DLD1 (cell line): ENCODE data around the gene CSF2.

Experiments used
- in situ Hi-C: cut with HindIII; loops from 2 replicates; pipeline ENCODE4 v1.10.0; 2017; ENCODE audit warnings: low sequenced_read_pairs

CSF2 gene

DNA sequence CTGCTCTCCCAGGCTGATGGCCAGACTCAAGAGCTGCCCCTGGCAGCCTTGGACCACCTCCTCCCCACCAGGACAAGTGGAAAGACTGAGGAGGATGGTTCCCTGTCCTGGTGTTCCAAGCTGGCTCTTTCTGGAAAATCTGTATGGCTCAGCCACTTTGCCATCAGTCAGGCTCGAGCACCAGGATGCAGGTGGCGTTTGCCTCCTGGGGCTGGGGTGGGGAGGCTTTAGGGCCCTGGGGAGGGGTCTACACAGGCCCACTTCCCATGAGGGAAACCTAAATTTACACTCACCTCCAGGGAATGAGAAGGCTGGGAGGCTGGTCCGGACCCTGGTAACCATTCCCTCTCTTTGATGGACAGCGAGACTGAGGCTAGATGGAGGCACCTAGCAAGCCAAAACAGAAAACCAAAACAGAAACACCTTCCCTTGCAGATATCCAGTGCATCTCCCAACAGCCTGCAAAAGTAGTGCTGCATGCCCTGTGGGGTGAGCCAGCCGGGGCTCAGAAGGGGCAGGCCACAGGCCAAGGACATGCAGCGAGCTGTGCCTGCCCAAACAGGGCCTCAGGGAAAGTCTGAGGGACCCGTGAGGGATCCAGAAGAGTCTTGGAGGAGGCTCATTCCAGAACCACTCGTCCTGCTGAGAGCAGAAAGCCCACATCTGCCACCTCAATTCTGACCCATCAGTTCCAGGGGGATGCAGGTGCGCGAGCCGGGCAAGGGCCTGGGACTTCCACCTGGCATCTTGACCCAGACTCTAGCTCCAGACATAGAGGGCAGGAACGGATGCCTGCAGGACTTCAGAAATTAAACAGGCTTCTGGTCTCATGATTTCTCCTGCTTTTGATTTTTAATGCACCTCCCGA lies 5.4 kb upstream of the CSF2 start:
- in situ Hi-C loops: no loop called here

DNA sequence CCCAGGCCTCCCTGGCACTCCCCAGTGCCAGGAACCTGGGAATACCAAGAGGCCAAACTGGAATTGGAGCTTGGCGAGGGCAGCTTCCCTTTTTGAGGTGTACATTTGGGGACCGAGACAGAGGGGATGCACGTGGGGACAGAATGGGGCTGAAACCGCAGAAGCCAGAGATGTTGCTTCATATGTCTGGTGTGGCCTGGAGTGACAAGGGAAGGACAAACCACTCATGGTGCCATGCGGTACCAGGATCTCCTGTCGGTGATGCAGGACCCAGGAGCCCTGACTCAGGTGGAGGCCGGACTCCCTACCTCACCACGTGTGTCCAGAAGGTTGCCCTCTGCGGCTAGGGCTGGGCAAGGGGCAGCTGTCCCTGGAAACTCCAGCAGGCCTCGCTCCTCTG lies 4.0 kb upstream of the CSF2 start:
- in situ Hi-C loops: no loop called here

DNA sequence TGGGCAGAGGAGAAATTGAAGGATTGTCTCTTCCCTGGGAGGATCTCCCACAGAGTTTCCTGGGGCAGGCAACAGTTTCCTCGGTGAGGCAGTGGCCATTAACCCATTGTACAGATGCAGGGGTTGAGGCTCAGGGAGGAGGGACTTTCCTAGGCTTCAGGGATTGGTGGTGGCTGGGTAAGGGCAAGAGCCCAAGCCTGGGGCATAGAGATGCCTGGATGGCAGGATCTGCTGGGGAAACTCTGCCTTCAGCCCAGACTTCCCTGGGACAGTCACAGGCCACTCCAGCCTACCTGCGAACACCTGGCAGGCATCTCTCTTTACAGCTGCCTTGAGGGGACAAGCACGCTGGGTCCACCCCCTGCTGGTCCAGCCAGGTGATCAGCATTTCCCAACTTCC lies 3.6 kb upstream of the CSF2 start:
- in situ Hi-C loops: no loop called here

DNA sequence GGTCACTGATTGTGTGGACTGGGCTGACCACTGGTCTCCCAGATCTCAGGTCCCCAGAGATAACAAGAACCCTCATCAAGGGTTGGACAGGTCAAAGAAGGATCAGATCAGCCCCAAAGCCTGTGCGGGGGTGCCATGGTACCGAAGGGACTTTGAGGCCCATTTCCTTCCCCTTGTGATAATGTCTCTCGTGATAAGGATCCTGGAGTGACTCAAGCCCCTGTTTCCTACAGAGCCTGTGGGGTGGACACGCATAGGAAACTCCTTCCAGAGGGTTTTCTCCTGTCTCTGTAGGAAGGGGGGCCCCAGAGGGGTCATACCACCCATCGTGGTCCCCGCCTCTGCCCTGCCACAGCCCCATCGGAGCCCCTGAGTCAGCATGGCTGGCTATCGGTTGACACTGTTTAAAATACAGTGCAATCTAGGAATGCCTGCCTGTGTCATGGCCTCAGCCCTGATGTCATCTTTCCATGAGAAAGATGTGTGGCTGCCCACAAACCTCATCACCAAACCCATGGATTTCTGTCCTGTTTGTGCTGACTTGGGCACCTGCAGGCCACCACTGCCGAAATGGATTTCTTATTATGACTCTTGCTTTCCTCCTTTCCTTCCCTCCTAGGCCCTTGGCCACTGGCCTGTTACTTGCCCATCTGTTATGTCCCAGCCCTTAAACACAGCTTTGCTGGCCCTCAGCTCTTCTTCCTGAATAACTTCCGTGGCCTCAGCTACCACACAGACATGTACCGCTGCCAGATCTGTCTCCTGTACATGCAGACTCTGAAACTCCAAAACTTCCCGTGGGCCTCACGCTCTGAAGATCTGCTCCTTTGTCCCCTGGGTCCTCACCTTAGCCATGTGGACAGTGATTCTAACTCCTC lies 2.9 kb upstream of the CSF2 start:
- in situ Hi-C loops: no loop called here

DNA sequence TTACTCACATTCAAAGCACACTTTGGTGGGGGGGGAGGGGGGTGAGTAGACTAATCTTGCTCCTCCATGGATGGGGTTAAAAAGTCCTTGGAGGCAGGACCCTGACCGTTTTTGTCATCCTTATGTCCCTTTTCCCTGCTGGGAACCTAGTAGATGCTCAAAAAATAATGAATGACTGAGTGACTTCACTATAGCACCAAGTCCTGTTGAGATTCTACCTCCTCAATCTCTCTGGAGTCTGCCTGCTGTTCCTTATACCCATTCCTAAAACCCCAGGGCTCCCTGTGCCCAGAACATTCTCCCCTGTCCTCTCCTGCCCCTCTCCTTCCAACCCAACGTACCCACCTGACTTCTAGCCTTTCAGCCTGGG lies 2.3 kb upstream of the CSF2 start:
- in situ Hi-C loops: no loop called here

DNA sequence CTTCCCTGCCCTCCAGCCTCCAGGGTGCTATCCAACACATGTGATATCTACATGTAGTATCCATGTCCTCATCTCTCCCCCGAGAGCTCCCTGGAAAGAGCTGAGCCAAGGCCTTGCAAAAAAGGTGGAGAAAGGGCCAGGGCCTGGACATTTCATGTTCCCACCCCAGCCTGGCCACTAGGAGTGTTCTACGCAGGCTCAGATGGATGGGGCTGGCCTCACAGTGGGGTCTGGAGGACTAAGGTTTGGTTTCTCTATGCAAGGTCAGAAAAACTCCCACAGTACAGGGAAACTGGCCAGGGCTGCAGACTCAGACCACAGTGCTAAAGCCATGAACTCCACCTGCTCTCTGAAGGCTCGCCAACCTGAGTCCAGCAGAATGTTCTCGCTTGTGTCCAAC lies 1.5 kb upstream of the CSF2 start:
- in situ Hi-C loops: no loop called here

DNA sequence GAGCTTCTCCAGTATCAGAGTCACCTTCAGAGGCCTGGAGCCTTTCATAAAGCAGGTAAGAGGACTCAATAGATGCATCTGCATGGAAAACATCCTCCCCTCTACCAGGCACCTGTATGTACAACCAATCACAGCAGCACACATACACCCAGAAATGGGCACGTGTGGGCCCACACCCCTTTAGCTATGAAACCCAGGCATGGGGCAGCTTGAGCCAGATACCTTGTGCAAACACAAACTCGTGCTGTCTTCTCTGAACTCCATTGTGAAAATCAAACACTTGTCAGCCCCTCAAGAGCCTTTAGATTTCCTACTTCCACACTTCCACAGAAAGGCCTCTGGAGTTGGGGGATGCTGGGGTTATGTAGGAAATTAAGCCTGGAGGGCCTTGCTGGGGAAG lies 1.1 kb upstream of the CSF2 start:
- in situ Hi-C loops: no loop called here

DNA sequence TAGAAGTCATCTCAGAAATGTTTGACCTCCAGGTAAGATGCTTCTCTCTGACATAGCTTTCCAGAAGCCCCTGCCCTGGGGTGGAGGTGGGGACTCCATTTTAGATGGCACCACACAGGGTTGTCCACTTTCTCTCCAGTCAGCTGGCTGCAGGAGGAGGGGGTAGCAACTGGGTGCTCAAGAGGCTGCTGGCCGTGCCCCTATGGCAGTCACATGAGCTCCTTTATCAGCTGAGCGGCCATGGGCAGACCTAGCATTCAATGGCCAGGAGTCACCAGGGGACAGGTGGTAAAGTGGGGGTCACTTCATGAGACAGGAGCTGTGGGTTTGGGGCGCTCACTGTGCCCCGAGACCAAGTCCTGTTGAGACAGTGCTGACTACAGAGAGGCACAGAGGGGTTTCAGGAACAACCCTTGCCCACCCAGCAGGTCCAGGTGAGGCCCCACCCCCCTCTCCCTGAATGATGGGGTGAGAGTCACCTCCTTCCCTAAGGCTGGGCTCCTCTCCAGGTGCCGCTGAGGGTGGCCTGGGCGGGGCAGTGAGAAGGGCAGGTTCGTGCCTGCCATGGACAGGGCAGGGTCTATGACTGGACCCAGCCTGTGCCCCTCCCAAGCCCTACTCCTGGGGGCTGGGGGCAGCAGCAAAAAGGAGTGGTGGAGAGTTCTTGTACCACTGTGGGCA lies 642 bp downstream of the CSF2 start:
- in situ Hi-C loops: no loop called here

DNA sequence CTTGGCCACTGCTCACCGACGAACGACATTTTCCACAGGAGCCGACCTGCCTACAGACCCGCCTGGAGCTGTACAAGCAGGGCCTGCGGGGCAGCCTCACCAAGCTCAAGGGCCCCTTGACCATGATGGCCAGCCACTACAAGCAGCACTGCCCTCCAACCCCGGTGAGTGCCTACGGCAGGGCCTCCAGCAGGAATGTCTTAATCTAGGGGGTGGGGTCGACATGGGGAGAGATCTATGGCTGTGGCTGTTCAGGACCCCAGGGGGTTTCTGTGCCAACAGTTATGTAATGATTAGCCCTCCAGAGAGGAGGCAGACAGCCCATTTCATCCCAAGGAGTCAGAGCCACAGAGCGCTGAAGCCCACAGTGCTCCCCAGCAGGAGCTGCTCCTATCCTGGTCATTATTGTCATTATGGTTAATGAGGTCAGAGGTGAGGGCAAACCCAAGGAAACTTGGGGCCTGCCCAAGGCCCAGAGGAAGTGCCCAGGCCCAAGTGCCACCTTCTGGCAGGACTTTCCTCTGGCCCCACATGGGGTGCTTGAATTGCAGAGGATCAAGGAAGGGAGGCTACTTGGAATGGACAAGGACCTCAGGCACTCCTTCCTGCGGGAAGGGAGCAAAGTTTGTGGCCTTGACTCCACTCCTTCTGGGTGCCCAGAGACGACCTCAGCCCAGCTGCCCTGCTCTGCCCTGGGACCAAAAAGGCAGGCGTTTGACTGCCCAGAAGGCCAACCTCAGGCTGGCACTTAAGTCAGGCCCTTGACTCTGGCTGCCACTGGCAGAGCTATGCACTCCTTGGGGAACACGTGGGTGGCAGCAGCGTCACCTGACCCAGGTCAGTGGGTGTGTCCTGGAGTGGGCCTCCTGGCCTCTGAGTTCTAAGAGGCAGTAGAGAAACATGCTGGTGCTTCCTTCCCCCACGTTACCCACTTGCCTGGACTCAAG lies 1.5 kb downstream of the CSF2 start:
- in situ Hi-C loops: no loop called here

DNA sequence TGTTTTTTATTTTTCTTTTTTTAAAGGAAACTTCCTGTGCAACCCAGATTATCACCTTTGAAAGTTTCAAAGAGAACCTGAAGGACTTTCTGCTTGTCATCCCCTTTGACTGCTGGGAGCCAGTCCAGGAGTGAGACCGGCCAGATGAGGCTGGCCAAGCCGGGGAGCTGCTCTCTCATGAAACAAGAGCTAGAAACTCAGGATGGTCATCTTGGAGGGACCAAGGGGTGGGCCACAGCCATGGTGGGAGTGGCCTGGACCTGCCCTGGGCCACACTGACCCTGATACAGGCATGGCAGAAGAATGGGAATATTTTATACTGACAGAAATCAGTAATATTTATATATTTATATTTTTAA lies 2.1 kb downstream of the CSF2 start:
- in situ Hi-C loops: no loop called here

DNA sequence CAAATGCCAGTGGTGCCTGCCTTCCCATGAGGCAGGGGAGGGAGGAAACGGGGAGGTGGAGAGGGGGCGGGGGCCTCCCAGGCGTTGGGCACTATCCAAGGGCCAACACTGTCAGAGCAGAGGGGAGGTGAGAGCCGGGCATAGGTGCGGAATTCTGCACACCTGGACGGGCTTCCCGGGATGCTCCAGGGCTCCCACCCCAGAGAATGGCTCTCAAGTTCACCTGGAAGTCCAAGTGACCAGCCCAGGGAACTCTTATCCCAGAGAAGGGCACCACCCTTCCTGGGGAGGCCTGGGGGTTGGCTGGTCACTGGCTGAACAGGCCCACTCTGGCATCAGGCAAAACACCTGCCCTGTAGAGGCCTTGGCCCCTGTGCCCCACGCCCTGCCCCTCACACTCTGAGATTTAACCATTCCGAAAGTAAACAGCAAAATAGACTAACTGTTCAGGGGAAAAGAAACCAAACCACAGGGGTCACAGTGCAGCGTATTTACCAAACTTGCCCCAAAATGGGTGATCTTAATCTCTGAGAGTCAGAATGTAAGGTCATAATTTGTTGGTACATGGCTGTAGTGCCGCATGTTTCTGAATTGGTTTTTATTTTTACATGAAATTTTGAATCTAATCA lies 2.7 kb downstream of the CSF2 start:
- in situ Hi-C loops: no loop called here

DNA sequence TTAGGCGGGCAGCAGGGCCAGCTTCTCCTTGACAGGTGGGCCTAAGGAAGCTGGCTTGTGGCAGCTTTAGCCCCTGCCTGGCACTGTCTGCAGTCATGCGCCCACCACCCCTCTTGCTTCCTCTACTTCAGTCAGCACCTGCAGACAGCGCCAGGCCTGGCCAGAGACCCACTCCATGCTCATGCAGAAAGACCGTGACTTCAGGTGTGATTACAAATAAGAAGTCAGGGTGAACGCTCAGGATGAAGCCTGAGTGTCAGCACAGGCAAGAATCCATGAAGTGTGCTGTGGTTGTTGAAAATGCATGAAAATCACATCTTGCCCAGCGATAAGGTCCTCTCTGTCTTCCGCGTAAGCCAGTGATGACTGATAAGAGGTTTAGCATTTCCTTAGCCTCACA lies 3.4 kb downstream of the CSF2 start:
- in situ Hi-C loops: no loop called here

DNA sequence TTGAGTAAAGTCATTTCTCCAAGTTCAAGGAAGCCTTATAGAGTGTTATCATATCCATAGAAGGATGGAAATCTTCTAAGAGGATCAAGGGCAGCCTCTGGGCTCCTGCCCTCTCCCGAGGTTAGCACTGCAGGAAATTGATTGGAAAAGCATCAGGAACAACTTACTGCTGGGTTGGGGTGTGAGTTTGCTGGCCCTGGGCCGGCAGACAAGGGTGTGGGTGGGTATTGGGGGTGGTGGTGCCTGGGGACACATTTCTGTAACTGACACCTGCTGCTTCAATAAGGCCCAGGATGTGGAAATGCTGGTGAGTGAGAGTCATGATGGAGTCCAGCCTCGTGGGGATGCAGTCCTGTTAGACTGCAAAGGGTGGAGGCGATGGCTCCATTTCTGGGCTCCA lies 5.5 kb downstream of the CSF2 start:
- in situ Hi-C loops: no loop called here

DNA sequence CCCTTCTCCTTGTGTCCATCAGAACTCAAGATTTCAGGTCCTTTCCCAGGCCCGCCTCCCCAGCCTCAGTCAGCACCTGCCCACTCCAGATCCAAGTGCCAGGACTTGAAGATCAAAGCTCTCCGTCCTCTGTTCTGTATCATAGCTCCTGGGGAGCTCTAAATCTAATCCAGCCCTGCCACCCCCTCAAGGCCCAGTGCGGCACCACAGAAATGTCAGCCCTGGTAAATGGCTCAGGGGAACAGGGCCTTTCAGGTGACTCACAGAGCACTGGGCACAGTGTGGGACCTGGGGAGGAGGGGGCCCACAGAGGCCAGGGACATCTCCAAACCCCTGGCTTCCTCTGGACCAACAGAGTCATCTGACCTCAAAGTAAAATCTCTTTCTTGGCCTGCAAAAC lies 6.0 kb downstream of the CSF2 start:
- in situ Hi-C loops: no loop called here

DNA sequence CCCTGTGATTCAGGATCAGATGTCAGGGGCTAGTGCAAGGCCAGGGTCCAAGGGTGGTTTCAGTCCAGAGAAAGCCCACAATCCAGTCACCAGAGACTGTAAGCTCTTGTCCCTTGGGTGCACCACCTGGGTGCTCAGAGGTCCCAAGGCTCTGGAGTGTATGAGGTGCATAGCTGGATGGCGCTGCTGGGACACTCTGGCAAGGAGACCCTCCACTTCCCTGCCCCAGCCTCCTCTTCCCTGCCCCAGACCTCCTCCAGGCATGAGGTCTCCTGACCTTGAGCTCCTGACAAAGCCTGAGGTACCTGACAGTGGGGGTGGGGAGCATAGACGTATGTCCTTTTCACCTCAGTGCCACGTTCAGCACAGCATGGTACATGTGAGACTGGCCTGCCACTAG lies 7.0 kb downstream of the CSF2 start:
- in situ Hi-C loops: no loop called here

DNA sequence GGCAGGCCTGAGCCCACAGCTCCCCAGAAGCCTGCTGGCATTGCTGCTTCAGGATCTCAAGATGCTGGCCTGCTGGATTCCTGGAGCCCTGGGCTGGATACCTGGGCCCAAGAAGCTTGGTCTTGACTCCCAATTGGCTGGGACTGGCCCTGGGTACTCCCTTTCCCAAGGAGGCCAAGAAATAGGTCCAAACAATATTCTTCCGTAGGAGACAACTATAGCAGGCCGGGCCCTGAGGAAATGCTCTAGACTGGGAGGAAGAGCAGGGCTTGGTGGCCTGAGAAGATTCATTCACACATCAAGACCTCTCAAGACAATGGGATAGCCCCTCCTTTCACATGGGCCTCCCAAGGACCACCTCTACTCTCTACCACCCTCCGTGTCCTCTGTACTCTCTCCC lies 7.9 kb downstream of the CSF2 start:
- in situ Hi-C loops: no loop called here

DNA sequence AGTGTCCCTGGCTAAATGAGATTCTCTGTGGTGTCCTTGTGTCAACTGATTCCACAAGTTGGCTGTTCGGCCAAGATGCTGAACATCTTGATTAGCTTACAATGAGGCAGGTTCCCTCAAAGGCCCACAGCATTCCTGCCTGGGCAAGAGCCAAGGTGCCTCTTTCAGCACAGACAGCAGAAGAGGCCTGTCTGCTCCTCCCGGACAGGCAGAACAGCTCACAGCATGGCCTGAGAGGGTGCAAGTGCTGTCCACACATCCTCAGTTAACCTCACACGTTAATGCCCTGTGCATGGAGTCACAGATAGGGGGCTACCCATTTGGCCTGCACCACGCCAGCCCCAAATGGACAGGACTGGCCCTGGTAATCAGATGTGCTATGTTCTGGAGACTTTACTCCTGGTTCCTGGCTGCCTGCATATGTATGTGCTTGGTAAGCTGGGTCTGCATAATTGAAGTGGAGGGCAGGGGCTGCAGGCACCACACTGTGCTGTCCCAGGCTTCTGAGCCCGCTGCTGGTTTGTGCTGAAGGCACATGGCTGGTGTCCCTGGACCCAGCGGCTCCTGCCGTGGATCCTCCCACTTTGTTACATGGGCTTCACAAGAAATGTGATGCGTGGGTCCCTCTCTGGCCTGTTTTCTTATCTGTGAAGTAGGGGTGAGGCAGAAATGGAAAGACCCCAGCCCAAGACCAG lies 8.9 kb downstream of the CSF2 start:
- in situ Hi-C loops: no loop called here

DNA sequence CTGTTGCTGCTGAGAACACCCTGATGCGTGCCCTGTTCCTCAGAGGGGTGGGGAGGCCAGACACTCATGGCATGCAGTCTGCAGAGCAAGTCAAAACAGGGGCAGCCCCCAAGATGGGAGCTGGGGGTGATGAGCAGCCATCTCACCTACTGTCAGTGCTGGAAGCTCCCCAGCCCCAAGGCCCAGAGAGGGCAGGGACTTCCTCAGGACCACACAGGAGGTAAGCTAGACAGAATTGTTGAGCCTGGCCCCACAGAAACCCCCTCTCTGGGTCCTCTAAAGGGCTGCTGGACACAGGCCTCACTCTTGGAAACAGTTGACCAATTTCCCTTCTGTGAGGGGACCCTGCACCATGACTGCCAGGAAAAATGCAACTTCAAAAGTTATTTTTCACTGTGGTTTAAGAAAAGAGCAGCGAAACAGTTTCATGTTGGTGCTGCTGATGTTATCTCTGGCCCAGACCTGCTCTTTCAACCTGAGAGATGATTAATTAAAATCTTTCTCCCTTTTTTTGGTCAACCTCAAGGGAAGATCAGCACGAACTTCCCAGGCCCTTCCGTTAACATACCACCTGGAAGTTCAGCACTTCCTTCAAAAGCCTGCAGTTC lies 9.6 kb downstream of the CSF2 start:
- in situ Hi-C loops: no loop called here

DNA sequence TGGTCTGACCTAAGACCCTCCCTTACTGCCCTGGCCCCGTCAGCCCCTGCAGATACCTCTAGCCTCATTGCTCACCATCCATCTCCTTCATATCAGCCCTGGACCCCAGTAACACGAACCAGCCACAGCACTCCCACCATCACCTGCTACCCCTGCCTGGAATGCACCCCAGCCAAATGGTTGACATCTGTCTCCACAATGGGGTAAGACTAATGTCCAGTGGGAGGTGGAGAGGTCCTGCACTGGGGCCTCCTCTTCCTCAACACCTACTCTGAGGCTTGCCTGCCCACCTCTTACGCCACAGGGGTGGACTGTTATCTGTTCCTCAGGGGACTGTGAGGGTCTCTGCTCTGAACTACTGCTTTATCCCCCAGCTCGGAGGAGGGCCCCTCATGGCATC lies 12.1 kb downstream of the CSF2 start:
- in situ Hi-C loops: no loop called here
